A549 treated with Hydrocortisone at 1 μM for 4 hours (cell line): ENCODE measurements around the gene ZNF507. TPM values are rescaled to one million over a fixed set of nuclear protein-coding genes. Genes with fewer than 3 reads are reported as not detected.

Source experiments
- total RNA-seq: library from RNA; stranded (reverse); fragments of 200-300 nt; extraction: Qiagen RNA extraction; gene quantifications from 5 replicates; pipeline ENCODE4 v1.2.3, GENCODE V29; 2022

ZNF507 gene
- total RNA-seq = 12.7 to 18.9 TPM (median 17.1 TPM) in 5 replicates

GRCh38 chr19:32345261-32346207 is at the start of gene ZNF507:
Gene ZNF507, plus strand, starts transcription at chr19:32345610. Its CDS starts 7,221 bp downstream, at chr19:32352831.

GRCh38 chr19:32405431-32406160 is 60.2 kb downstream of the ZNF507 start, which contains the start of gene DPY19L3:
Gene DPY19L3, plus strand, starts transcription at chr19:32405770. Its CDS starts 2,484 bp downstream, at chr19:32408254.

Other genes starting within 250 kb of the ZNF507 start
- 8.9 to 15.2 TPM (median 13.7 TPM) in 5 replicates for gene DPY19L3, start 60.2 kb downstream of the ZNF507 start, total RNA-seq
- gene PDCD5, start 235.6 kb downstream of the ZNF507 start, total RNA-seq = 391 to 455 TPM (median 435 TPM) in 5 replicates